Activated T-helper 1 cell treated with anti-CD3 and anti-CD28 coated beads, Interleukin-12 subunit alpha, Interleukin-12 subunit beta, Interleukin-2, Interleukin-4 antibody, amounts not matched to agents 30 ng/mL and 10 ng/mL and 1 ng/mL, durations not matched to agents 14 hours and 24 hours and 36 hours (primary cell): ENCODE results near the gene IFT27. TPM values are rescaled to one million over a fixed set of nuclear protein-coding genes. Genes with fewer than 3 reads are reported as not detected.
"Not testable (repeated sequence)": the region's sequence is repeated elsewhere in the genome, so short reads cannot be mapped to it uniquely, and the experiment has no call there.

Source experiments
- DNase-seq: peaks from one replicate; pipeline ENCODE4 v3.0.0; 2021; ENCODE audit warnings: low spot score
- H3K27ac Mint-ChIP-seq: one replicate; pipeline ENCODE4 v1.8.0; 2021; ENCODE audit warnings: mild to moderate bottlenecking, mixed read lengths
- H3K27me3 Mint-ChIP-seq: one replicate; pipeline ENCODE4 v1.8.0; 2022; ENCODE audit warnings: mild to moderate bottlenecking, moderate library complexity, mixed read lengths; ENCODE audit not compliant: insufficient read depth
- H3K36me3 Mint-ChIP-seq: one replicate; pipeline ENCODE4 v1.8.0; 2021; ENCODE audit warnings: low read depth, mixed read lengths
- H3K4me1 Mint-ChIP-seq: one replicate; pipeline ENCODE4 v1.8.0; 2021; ENCODE audit warnings: low read depth, mixed read lengths
- H3K4me3 Mint-ChIP-seq: one replicate; pipeline ENCODE4 v1.8.0; 2021; ENCODE audit warnings: mild to moderate bottlenecking, moderate library complexity, mixed read lengths
- H3K9me3 Mint-ChIP-seq: one replicate; pipeline ENCODE4 v1.8.0; 2021; ENCODE audit warnings: mixed read lengths
- intact Hi-C: fragments of 100-400 bp; cut with micrococcal nuclease; formaldehyde crosslinking; loops from one replicate; pipeline ENCODE4 v1.15.1; 2024
- total RNA-seq: library from RNA; stranded (reverse); gene quantifications from 2 replicates; pipeline ENCODE4 v1.2.3, GENCODE V29; 2022

The IFT27 gene
- total RNA-seq, 1 donor from 2014 or later = 26.0 TPM

DNA sequence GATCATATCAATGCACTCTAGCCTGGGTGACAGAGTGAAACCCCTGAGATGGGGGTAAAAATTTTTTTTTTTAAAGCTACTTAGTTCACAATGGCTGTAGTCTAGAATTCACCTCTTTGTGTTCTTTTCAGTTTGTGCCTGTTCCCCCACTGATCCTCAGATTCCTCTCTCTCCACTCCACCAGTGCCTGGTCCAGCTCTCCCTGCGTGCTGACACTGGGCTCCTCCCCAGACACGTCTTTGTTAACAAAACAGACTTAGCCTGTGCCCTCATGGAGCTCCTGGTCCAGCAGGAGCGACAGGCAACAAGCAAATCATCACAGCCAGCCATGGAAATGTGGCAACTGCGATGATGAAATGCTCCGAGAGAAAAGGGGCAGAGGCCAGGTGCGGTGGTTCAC is 34.0 kb downstream of the IFT27 start:
- H3K27ac Mint-ChIP-seq = no peak overlapping the region
- no peaks in the 10 kb centered on the region for H3K9me3 Mint-ChIP-seq
- no peaks in the 10 kb centered on the region for H3K4me1 Mint-ChIP-seq
- no peak for DNase-seq
- H3K4me3 Mint-ChIP-seq = no peak overlapping the region
- no peaks in the 10 kb centered on the region for H3K27me3 Mint-ChIP-seq
- intact Hi-C loops = no loop called here
- H3K36me3 Mint-ChIP-seq = no peaks in the 10 kb centered on the region

DNA sequence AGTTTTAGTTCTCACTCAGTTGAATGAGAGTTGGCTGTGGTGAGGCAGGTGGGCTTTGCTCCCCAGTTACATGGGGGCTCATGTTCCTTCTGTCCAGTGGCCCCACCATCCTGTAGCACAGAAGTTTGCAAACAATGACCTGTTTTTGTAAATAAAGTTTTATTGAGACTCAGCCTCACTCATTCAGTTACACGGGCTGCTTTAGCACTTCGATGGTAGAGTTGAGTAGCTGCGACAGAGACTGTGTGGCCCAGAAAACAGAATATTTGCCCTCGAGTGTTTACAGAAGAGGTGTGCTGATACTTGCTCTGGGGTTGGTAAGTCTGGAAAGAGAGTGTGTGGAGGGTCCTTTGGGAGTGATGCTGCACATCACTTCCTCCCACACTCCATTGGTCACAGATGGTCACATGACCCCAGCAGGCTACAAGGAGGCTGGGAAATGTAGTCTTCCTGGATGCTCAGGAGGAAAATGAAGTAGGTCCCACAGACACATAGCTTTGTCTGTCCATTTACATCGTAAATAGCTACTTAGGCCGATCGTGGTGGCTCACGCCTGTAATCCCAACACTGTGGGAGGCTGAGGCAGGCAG is 34.6 kb downstream of the IFT27 start:
- Mint-ChIP-seq H3K4me3 (no peak overlapping the region), H3K27me3 (no peaks in the 10 kb centered on the region), H3K36me3 (no peaks in the 10 kb centered on the region), H3K4me1 (no peaks in the 10 kb centered on the region), H3K27ac (no peak overlapping the region), H3K9me3 (no peaks in the 10 kb centered on the region)
- DNase-seq = no peak
- intact Hi-C loops = no loop called here

DNA sequence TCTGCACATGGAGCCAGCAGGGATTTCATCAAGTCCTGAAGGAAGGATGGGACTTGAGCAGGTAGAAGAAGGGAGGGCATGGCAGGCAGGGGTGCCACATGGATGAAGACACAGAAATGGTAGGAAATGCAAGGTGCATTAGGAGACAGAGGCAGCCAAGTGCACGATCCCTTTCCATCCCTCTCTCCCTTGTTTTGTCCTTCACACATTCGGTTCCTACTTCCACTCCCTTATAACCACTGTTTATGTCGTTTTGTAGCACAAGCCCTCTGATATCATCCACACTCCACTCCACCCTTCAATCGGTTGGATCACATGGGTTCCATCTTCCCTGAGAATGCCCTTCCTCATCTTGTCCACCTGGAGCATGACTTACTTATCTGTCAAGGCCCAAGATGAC is 35.2 kb downstream of the IFT27 start:
- Mint-ChIP-seq H3K27ac (no peak overlapping the region), H3K9me3 (no peaks in the 10 kb centered on the region), H3K4me1 (no peaks in the 10 kb centered on the region), H3K4me3 (no peak overlapping the region), H3K36me3 (no peaks in the 10 kb centered on the region), H3K27me3 (no peaks in the 10 kb centered on the region)
- intact Hi-C loops = no loop called here
- DNase-seq = no peak

DNA sequence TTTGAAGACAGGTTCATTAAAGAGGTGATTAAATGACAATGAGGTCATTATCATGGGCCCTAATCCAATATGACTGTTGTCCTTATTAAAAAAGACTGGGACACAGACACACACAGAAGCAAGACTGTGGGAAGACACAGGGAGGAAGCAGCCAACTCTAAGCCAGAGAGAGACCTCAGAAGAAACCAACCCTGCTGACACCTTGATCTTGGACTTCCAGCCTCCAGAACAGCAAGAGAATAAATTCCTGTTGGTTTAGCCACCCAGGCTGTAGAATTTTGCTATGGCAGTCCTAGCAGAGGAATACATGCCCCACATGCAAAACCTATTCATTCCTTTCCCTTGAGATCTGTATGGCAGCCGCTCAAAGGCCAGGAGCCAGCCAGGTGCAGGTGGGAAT is 36.7 kb downstream of the IFT27 start:
- intact Hi-C loops = no loop called here
- no peaks in the 10 kb centered on the region for H3K27me3 Mint-ChIP-seq
- H3K4me1 Mint-ChIP-seq = no peaks in the 10 kb centered on the region
- no peaks in the 10 kb centered on the region for H3K9me3 Mint-ChIP-seq
- H3K27ac Mint-ChIP-seq = no peak overlapping the region
- no peak overlapping the region for H3K4me3 Mint-ChIP-seq
- no peaks in the 10 kb centered on the region for H3K36me3 Mint-ChIP-seq
- DNase-seq = no peak

DNA sequence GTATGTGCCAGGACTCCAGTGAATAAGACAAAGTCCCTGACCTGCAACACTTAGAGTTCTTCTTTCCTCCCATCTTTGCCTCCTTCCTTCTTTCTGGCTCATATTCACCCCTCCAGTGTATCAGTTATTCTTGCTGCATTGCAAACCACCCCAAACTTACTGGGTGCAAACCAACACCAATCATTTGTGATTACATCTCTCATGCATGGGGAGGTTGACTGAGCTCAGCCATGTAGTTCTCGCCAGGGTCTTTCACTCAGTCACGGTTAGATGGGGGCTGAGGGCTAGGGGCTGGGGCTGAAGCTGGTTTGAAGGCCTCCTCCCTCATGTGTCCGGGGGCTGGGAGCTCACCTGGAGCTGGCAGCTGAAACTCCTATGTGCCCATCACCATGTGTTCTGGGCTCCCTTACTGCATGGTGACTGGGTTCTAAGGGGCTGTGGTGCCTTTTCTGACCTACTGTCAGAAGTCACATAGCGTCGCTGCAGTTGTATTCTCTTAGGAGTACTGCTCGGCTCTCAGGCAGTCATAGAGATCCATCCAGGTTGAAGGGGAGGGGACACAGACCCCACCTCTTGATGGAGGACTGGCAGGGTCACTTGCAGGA is 37.4 kb downstream of the IFT27 start:
- Mint-ChIP-seq H3K9me3 (no peaks in the 10 kb centered on the region), H3K36me3 (no peaks in the 10 kb centered on the region), H3K4me1 (no peaks in the 10 kb centered on the region), H3K27me3 (no peaks in the 10 kb centered on the region), H3K27ac (no peak overlapping the region), H3K4me3 (no peak overlapping the region)
- DNase-seq = no peak
- intact Hi-C loops = no loop called here

DNA sequence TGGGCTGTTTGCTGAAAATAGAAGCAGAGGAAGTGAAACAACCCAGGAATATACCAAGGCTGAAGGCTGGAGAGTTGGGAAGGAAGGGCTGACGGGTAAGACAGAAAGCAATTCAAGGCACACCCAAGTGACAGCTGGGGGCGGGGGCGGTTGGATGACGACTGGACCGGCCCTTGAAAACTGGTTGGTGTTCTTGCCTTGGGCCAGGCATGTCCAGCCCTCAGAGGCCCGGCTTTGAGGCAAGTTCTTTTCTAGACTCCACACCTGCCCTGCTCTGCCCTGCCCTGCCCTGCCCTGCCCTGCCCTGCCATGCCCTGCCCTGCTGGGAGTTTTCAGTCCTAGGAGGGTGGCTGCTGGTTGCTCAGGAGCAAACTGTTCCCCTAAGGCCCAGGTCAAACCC is 38.1 kb downstream of the IFT27 start:
- H3K4me1 Mint-ChIP-seq = no peaks in the 10 kb centered on the region

DNA sequence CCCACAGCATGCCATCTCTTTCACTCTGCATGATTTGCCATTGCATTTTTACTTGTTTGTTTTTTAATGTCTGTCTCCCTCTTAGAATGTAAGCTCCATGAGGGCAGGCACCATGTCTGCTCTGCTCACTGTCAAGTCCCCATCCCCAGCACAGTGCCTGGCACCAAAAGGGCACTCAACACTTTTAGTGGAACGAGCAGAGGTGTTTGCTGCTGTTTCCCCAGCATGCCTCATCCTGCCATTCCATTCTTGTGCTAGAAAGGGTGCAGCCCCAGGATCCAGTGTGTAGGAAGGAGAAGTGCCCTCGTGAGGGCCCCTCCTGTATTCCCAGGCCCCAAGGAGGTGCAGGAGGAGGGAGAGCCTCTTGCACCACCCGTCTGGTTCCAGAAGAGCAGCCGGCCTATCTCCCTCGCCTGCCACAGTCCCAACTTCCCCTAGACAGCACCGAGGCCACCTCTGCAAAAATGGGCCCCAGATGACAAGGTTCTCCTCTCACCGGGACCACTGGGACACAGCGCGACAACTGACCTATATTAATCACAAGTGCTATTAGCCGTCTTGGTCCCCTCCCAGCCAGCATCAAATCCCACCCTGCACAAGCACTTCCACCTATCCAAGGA is 39.1 kb downstream of the IFT27 start:
- Mint-ChIP-seq H3K4me3 (no peak overlapping the region), H3K27me3 (peaks cover 6% of the 10 kb centered on the region), H3K9me3 (no peaks in the 10 kb centered on the region), H3K36me3 (no peaks in the 10 kb centered on the region), H3K27ac (no peak overlapping the region), H3K4me1 (no peaks in the 10 kb centered on the region)
- DNase-seq = no peak
- intact Hi-C loops = no loop called here

More for the DNA sequence above, 38.1 kb downstream of the IFT27 start:
- Mint-ChIP-seq H3K9me3 (no peaks in the 10 kb centered on the region), H3K4me3 (no peak overlapping the region), H3K27ac (no peak overlapping the region), H3K27me3 (no peaks in the 10 kb centered on the region), H3K36me3 (no peaks in the 10 kb centered on the region)
- intact Hi-C loops = no loop called here
- no peak for DNase-seq

DNA sequence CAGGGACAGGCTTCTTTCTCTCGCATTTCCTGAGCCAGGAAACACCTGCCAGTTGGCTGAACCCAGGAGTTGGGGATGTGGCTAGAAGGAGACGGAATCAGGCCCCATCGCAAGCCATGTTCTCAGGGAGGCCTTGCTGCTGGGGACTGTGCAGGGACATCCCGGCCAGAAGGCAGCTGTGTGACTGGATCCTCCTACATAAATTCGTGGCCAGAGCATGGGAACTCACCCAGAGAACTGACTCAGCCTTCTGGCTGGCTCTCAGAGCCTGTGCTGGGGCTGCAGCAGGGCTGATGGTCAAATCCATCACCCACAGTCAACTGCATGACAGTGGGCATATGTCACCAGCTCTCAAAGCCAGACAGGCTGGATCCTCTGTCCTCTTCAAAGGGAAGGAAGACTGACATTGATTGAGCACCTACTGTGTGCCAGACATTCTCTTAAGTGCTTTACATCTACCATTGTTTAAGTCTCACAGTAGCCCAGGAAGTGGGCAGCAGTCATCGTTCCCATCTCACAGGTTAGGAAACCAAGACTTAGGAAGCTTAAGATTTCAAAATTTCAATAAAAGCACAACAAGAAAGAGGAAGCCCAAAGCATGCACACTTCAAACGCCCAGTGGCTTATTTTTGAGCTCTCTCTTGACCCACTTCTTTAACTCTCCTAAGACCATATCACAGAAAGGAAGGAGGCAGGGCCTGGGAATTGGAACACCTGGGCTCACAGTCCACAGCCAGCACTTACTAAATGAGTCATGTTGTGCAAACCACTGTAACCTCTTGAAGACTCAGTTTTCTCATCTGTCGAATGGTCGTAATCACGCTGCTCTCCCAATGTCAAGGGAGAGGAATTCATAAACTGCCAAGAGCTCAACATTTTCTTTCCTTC is 41.5 kb downstream of the IFT27 start:
- H3K4me3 Mint-ChIP-seq = no peak overlapping the region
- H3K36me3 Mint-ChIP-seq = no peaks in the 10 kb centered on the region
- DNase-seq = no peak

DNA sequence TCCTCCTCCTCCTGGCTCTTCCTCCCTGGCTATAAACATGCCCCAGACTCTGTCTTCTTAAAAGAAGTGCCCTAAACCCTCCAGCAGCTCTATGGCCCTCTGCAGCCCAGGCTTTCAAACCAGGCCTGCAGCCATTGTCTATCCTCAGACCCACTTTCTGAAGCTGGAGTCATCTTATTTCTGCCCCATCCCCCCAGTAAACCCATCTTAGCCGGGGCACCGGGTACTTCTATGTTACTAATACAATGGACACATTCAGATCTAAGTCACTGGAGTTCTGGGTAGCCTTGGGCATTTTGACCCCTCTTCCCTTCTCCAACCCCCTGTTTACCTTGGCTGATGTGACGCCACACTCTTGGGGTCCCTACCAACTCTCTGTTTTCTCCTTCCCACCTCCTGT is 42.6 kb downstream of the IFT27 start:
- intact Hi-C loops = no loop called here
- no peak overlapping the region for H3K4me3 Mint-ChIP-seq
- H3K36me3 Mint-ChIP-seq = no peaks in the 10 kb centered on the region
- no peak for DNase-seq
- H3K4me1 Mint-ChIP-seq = no peaks in the 10 kb centered on the region
- no peak overlapping the region for H3K27ac Mint-ChIP-seq
- H3K9me3 Mint-ChIP-seq = no peaks in the 10 kb centered on the region
- H3K27me3 Mint-ChIP-seq = peaks cover 7% of the 10 kb centered on the region

More for the DNA sequence above, 41.5 kb downstream of the IFT27 start:
- intact Hi-C loops = no loop called here
- H3K9me3 Mint-ChIP-seq = no peaks in the 10 kb centered on the region
- H3K27me3 Mint-ChIP-seq = peaks cover 6% of the 10 kb centered on the region
- H3K27ac Mint-ChIP-seq = no peak overlapping the region
- H3K4me1 Mint-ChIP-seq = no peaks in the 10 kb centered on the region

DNA sequence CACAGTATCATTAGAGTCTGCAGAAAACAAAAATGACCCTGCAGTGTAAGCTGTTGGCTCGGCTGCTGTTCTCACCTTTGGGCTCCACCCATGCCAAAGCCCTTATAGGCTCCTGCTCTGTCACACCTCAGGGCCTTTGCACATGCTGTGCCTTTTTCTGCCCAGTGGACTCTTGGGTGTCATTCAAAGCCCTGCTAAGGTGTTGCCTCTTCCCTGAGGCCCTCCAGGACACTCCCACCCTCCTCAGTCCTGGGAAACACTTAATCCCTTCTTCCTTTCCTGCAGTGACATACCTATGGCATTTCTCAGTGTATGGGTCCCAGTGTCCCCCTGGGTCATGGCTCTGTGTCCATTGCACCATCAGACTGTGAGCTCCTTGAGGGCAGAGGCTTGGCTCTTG is 43.3 kb downstream of the IFT27 start:
- DNase-seq = no peak
- Mint-ChIP-seq H3K4me3 (no peak overlapping the region), H3K9me3 (no peaks in the 10 kb centered on the region), H3K27me3 (peaks cover 7% of the 10 kb centered on the region), H3K4me1 (no peaks in the 10 kb centered on the region), H3K27ac (no peak overlapping the region), H3K36me3 (no peaks in the 10 kb centered on the region)
- intact Hi-C loops = no loop called here

DNA sequence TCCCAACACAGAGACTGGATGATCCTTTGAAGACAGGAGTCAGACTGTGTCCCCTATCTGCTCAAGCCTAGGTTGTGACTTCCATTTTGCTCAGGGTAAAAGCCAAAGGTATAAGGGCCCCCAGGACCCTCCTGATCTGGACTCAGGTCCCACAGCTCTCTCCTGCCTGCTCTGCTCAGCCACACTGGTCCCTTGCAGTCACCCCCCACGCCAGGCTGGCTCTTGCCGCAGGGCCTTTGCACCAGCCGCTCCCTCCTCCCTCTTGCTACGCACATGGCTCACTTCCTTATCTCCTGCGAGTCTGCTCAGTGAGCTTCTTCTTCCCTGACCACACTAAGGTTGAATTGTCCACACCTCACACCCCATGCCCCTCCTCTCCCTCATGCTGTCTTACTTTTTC is 44.0 kb downstream of the IFT27 start:
- intact Hi-C loops = no loop called here
- Mint-ChIP-seq H3K4me3 (no peak overlapping the region), H3K27ac (no peak overlapping the region), H3K4me1 (no peaks in the 10 kb centered on the region), H3K9me3 (no peaks in the 10 kb centered on the region), H3K27me3 (peaks cover 8% of the 10 kb centered on the region), H3K36me3 (no peaks in the 10 kb centered on the region)
- DNase-seq = no peak

DNA sequence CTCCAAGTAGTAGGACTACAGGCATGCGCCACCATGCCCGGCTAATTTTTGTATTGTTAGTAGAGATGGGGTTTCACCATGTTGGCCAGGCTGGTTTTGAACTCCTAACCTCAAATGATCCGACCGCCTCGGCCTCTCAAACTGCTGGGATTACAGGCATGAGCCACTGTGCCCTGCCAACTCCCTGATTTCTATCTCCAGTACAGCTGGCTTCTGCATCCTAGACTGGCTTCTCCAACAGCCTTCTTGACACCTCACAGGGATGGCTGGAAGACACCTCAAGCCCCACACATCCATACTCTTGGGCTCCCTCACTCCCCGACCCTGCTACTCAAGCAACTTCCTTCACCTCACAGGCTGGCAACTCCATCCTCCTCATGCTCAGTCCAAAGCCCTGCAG is 44.6 kb downstream of the IFT27 start:
- H3K4me1 Mint-ChIP-seq, H3K27ac Mint-ChIP-seq, intact Hi-C loops, DNase-seq, H3K4me3 Mint-ChIP-seq, H3K9me3 Mint-ChIP-seq, H3K36me3 Mint-ChIP-seq: not testable (repeated sequence)
- peaks cover 10% of the 10 kb centered on the region for H3K27me3 Mint-ChIP-seq
